GM23248 (cell line): Measurements from ENCODE around the gene PRR3.

Experiments
- EZH2 ChIP-seq: fragments of 200-600 bp; sonication (generic); IDR thresholded peaks from 2 replicates; pipeline ENCODE4 v1.6.1; 2018; ENCODE audit warnings: antibody characterized with exemption, mild to moderate bottlenecking; ENCODE audit not compliant: insufficient read depth, poor library complexity, severe bottlenecking
- EZH2phosphoT487 ChIP-seq: fragments of 200-600 bp; sonication (generic); IDR thresholded peaks from 2 replicates; pipeline ENCODE4 v1.6.1; 2018; ENCODE audit warnings: antibody characterized with exemption, moderate library complexity, mild to moderate bottlenecking, low read depth; ENCODE audit not compliant: insufficient read depth

GRCh38 chr6:30600451-30600961, 43.4 kb downstream of the PRR3 start:
- no peak for TF ChIP-seq EZH2
- no peak for TF ChIP-seq EZH2phosphoT487
